OCI-LY1 (cell line): ENCODE results near the gene C1QL3.

Experiments used
- H2AFZ ChIP-seq: fragments of 200-600 bp; sonication (generic), shearing (Covaris generic); 2 replicates; pipeline ENCODE4 v1.6.0; 2014; ENCODE audit warnings: antibody characterized with exemption, mild to moderate bottlenecking, low read length
- H3F3A ChIP-seq: fragments of 200-600 bp; sonication (generic), shearing (Covaris generic); 2 replicates; pipeline ENCODE4 v1.6.0; 2014; ENCODE audit warnings: mild to moderate bottlenecking, antibody characterized with exemption, low read length, moderate library complexity; ENCODE audit not compliant: insufficient read depth
- H3K27ac ChIP-seq: fragments of 200-600 bp; sonication (generic); 2 replicates; pipeline ENCODE4 v1.5.1; 2014; ENCODE audit warnings: low read length, mixed run types, mild to moderate bottlenecking, low read depth; ENCODE audit not compliant: poor library complexity, severe bottlenecking
- H3K27me3 ChIP-seq: fragments of 200-600 bp; sonication (generic); 2 replicates; pipeline ENCODE4 v1.6.0; 2014; ENCODE audit warnings: antibody characterized with exemption, mild to moderate bottlenecking, low read length, moderate library complexity; ENCODE audit not compliant: insufficient read depth
- H3K36me3 ChIP-seq: fragments of 200-600 bp; sonication (generic); 2 replicates; pipeline ENCODE4 v1.6.1; 2014; ENCODE audit warnings: mild to moderate bottlenecking, antibody characterized with exemption, low read length, moderate library complexity, mixed read lengths; ENCODE audit not compliant: insufficient read depth
- H3K4me1 ChIP-seq: fragments of 200-600 bp; sonication (generic); 2 replicates; pipeline ENCODE4 v1.5.1; 2014; ENCODE audit warnings: mild to moderate bottlenecking, low read length, moderate library complexity; ENCODE audit not compliant: insufficient read depth, severe bottlenecking
- H3K4me2 ChIP-seq: fragments of 200-600 bp; sonication (generic), shearing (Covaris generic); 2 replicates; pipeline ENCODE4 v1.6.1; 2014; ENCODE audit warnings: low read length
- H3K4me3 ChIP-seq: fragments of 200-600 bp; sonication (generic); 2 replicates; pipeline ENCODE4 v1.5.1; 2014; ENCODE audit warnings: low read length, low read depth, mild to moderate bottlenecking, mixed read lengths; ENCODE audit not compliant: poor library complexity, severe bottlenecking
- H3K79me2 ChIP-seq: fragments of 200-600 bp; shearing (Covaris generic); 2 replicates; pipeline ENCODE4 v1.6.1; 2016; ENCODE audit warnings: mixed run types, low read length, mixed read lengths; ENCODE audit not compliant: insufficient read depth
- H3K9ac ChIP-seq: fragments of 200-600 bp; sonication (generic), shearing (Covaris generic); 2 replicates; pipeline ENCODE4 v1.6.1; 2014; ENCODE audit warnings: mild to moderate bottlenecking, low read length, mixed read lengths
- H3K9me2 ChIP-seq: fragments of 200-600 bp; sonication (generic), shearing (Covaris generic); 2 replicates; pipeline ENCODE4 v1.6.1; 2014; ENCODE audit warnings: low read depth, mild to moderate bottlenecking, low read length, mixed read lengths
- H3K9me3 ChIP-seq: fragments of 200-600 bp; shearing (Covaris generic); 2 replicates; pipeline ENCODE4 v1.6.1; 2014; ENCODE audit warnings: low read length, mixed read lengths
- H4K20me1 ChIP-seq: fragments of 200-600 bp; sonication (generic), shearing (Covaris generic); 2 replicates; pipeline ENCODE4 v1.6.0; 2016; ENCODE audit warnings: mild to moderate bottlenecking, low read length; ENCODE audit not compliant: insufficient read depth
- EZH2 ChIP-seq: fragments of 200-600 bp; sonication (generic), shearing (Covaris generic); IDR thresholded peaks from 2 replicates; pipeline ENCODE4 v1.8.0; 2017; ENCODE audit warnings: borderline replicate concordance, mixed run types, mild to moderate bottlenecking, antibody characterized with exemption, low read length, moderate library complexity, mixed read lengths
- TF ChIP-seq, protein P1 (sequence below): fragments of 200-600 bp; sonication (generic), shearing (Covaris generic); IDR thresholded peaks from 2 replicates; pipeline ENCODE4 v1.5.1; 2017; ENCODE audit warnings: mild to moderate bottlenecking, antibody characterized with exemption, low read length, moderate library complexity, mixed read lengths

The C1QL3 gene

DNA sequence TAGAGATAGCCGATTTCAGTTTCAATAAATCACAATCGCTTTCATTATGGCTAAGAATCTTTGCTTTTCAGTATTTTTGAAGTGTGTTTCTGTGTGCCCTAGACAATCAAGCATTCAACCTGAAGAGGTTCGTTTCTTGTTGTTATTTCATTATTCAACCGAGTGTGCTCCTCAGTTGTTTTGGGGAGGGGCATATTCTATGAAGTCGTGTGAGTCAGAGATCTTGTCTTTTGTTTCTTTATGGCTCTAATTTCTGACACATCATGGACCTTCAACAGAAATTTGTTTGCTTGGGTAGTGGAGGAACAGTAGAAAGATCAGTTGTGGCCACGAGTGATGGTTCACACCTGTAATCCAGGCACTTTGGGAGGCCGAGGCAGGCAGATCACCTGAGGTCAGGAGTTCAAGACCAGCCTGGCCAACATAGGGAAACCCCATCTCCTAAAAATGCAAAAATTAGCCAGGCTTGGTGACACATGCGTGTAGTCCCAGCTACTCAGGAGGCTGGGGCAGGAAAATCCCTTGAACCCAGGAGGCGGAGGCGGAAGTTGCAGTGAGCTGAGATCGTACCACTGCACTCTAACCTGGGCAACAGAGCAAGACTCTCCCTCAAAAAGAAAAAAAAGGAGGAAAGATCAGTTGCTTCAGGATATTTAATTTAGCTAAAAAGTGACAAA lies 38.3 kb downstream of the C1QL3 start:
- Histone ChIP-seq H3K79me2 (no peaks in the 10 kb centered on the region), H3K4me2 (no peak overlapping the region), H3K4me1 (no peaks in the 10 kb centered on the region), H3K36me3 (peaks cover 13% of the 10 kb centered on the region; the same call in 1 of the 2 replicates), H3K27ac (no peak overlapping the region), H4K20me1 (no peaks in the 10 kb centered on the region), H3K27me3 (no peaks in the 10 kb centered on the region), H3F3A (no peaks in the 10 kb centered on the region), H3K4me3 (no peak overlapping the region), H2AFZ (no peak overlapping the region), H3K9me2 (no peaks in the 10 kb centered on the region), H3K9ac (no peak overlapping the region), H3K9me3 (no peaks in the 10 kb centered on the region)
- no peak for TF ChIP-seq EZH2
- TF ChIP-seq, protein P1, sequence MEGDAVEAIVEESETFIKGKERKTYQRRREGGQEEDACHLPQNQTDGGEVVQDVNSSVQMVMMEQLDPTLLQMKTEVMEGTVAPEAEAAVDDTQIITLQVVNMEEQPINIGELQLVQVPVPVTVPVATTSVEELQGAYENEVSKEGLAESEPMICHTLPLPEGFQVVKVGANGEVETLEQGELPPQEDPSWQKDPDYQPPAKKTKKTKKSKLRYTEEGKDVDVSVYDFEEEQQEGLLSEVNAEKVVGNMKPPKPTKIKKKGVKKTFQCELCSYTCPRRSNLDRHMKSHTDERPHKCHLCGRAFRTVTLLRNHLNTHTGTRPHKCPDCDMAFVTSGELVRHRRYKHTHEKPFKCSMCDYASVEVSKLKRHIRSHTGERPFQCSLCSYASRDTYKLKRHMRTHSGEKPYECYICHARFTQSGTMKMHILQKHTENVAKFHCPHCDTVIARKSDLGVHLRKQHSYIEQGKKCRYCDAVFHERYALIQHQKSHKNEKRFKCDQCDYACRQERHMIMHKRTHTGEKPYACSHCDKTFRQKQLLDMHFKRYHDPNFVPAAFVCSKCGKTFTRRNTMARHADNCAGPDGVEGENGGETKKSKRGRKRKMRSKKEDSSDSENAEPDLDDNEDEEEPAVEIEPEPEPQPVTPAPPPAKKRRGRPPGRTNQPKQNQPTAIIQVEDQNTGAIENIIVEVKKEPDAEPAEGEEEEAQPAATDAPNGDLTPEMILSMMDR, result no peak

DNA sequence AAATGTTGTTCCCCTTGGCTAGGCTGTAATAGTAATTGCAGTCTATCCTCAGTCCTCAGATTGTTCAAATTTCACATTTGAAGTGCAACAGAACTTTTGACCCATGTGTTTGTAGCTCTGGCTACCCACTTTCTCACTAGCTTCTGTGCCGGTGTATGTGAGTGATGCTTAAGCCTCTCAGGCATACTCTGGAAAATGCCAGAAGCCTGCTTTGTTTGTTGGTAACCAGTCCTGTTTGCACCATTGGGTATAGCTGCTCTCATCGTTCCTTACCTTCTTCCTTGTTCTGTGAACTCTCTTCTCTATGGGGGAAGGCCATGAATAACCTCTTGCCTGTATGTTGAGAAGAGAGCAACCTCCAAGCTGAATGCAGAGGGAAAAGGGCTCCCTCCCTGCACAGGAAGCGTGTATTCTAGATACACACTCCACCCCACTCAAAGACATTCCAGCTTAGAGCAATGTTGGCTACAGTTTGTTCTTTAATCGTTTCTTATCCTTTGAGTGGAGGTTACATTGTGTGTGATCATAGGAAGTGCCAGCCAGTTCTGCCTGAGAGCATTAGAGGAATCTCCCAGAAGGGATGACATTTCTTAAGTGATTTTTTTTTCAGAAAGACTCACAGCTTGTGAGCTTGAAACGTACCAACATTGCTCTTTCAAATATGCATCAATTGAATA lies 40.5 kb downstream of the C1QL3 start:
- Histone ChIP-seq H3K79me2 (no peaks in the 10 kb centered on the region), H3K4me2 (no peak overlapping the region), H3K9me2 (no peaks in the 10 kb centered on the region), H3K9me3 (no peaks in the 10 kb centered on the region), H3F3A (no peaks in the 10 kb centered on the region), H3K4me1 (no peaks in the 10 kb centered on the region), H4K20me1 (no peaks in the 10 kb centered on the region), H3K4me3 (no peak overlapping the region), H2AFZ (no peak overlapping the region), H3K27ac (no peak overlapping the region), H3K36me3 (peaks cover 7% of the 10 kb centered on the region; the same call in 1 of the 2 replicates), H3K27me3 (no peaks in the 10 kb centered on the region), H3K9ac (no peak overlapping the region)
- TF ChIP-seq, protein P1, result no peak
- no peak for TF ChIP-seq EZH2

DNA sequence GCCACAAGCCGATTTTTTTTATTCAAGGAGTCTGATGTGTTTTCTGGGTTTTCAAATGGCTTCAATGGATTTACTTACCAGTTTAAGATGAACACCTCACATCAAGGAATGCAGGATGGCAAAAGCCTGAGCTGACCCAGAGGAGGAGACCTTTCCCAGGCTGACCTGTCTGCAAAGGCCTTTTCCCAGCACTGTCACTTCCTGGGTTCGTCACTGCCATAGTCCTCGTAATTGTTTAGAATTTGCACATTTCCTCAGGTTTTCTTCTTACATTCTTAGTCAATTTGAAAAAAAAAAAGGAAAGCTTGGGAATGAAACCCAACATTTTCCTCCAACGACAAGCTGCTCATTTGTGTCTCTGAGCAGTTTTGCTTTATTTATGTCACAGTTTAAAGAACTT lies 42.9 kb downstream of the C1QL3 start:
- Histone ChIP-seq H3K9me3 (no peaks in the 10 kb centered on the region), H3K4me2 (no peak overlapping the region), H3K4me1 (no peaks in the 10 kb centered on the region), H3K9ac (no peak overlapping the region), H4K20me1 (no peaks in the 10 kb centered on the region), H3F3A (no peaks in the 10 kb centered on the region), H3K27me3 (no peaks in the 10 kb centered on the region), H2AFZ (no peak overlapping the region), H3K36me3 (no peaks in the 10 kb centered on the region), H3K4me3 (no peak overlapping the region), H3K79me2 (no peaks in the 10 kb centered on the region), H3K27ac (no peak overlapping the region), H3K9me2 (no peaks in the 10 kb centered on the region)
- TF ChIP-seq, protein P1, result no peak
- TF ChIP-seq EZH2, result no peak
